ENCODE data around the gene DYNC1H1. TPM values are rescaled to one million over a fixed set of nuclear protein-coding genes. Genes with fewer than 3 reads are reported as not detected.

Gene DYNC1H1
- total RNA-seq, 1 experiment from 2014 or later = 361 TPM

DNA sequence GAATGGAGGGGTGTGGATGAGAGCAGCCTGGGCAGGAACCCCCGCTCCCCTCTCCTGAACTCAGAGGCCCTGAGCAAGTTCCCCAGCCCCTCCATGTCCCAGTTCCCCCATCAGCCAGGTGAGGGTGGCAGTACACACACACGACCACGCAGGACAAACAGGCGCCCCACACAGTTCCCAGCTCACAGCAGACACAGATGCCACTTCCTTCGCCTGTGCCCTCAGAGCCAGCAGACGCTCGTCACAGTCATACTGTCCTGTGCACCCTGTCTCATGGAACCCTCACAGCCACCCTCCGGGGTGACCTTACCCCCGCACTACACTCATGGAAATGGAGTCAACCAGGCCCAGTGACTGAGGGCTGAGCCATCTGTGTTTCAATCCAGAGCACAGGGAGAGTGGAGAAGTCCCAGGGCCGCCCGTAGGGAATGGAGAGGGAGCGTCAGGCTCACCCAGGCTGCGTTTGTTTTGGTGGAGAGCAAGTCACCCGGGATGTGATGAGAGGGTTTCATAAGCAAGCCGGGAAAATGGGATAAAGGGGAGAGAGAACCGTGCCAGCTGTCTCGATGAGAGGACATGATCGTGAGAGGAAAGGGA, 47.5 kb upstream of the DYNC1H1 start:
- TF ChIP-seq, protein P1, sequence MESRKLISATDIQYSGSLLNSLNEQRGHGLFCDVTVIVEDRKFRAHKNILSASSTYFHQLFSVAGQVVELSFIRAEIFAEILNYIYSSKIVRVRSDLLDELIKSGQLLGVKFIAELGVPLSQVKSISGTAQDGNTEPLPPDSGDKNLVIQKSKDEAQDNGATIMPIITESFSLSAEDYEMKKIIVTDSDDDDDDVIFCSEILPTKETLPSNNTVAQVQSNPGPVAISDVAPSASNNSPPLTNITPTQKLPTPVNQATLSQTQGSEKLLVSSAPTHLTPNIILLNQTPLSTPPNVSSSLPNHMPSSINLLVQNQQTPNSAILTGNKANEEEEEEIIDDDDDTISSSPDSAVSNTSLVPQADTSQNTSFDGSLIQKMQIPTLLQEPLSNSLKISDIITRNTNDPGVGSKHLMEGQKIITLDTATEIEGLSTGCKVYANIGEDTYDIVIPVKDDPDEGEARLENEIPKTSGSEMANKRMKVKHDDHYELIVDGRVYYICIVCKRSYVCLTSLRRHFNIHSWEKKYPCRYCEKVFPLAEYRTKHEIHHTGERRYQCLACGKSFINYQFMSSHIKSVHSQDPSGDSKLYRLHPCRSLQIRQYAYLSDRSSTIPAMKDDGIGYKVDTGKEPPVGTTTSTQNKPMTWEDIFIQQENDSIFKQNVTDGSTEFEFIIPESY (IDR thresholded peaks at IDR 0.05; ENCODE audit: extremely low read depth, insufficient replicate concordance, low read length) = no peak
- TF ChIP-seq RAD21 (IDR thresholded peaks at IDR 0.05; ENCODE audit: low read depth) = no peak
- no peak for TF ChIP-seq CEBPB (IDR thresholded peaks at IDR 0.05; ENCODE audit: low read depth)
- no peak for TF ChIP-seq POLR2AphosphoS5 (IDR thresholded peaks at IDR 0.05; ENCODE audit: low read depth, low read length)
- TF ChIP-seq, protein P2, sequence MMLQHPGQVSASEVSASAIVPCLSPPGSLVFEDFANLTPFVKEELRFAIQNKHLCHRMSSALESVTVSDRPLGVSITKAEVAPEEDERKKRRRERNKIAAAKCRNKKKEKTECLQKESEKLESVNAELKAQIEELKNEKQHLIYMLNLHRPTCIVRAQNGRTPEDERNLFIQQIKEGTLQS (IDR thresholded peaks at IDR 0.05) = no peak
- no peak for TF ChIP-seq EGR1 (IDR thresholded peaks at IDR 0.05; ENCODE audit: low read depth)
- TF ChIP-seq ZFX (IDR thresholded peaks at IDR 0.05) = no peak
- no peak for TF ChIP-seq SRF (IDR thresholded peaks at IDR 0.05; ENCODE audit: low read depth)
- no peak for TF ChIP-seq EZH2phosphoT487 (IDR thresholded peaks at IDR 0.05; ENCODE audit: borderline replicate concordance)
- no peak for TF ChIP-seq SP1 (IDR thresholded peaks at IDR 0.05; ENCODE audit: low read depth)
- TF ChIP-seq JUND (IDR thresholded peaks at IDR 0.05) = no peak
- no peaks in the 10 kb centered on the region for H3K79me2 ChIP-seq (ENCODE audit: insufficient read depth, low read length)
- H3K4me2 ChIP-seq (ENCODE audit: low read length) = no peak overlapping the region
- H3K36me3 ChIP-seq (ENCODE audit: control insufficient read depth in 1 of 2, insufficient read depth in 2 of 2, low read length in 2 of 2) = peaks cover 0 to 8% of the 10 kb centered on the region in 2 experiments; a peak in 2 of 4 replicates
- POLR2A ChIA-PET = no interaction called here
- no peaks in the 10 kb centered on the region for H3K27me3 ChIP-seq (ENCODE audit: insufficient read depth, low read length)
- intact Hi-C loops (cut with micrococcal nuclease) = no loop called here
- no peak overlapping the region for H2AFZ ChIP-seq (ENCODE audit: low read depth, low read length, poor library complexity, severe bottlenecking)
- H3K9ac ChIP-seq (ENCODE audit: low read length) = no peak overlapping the region
- CTCF ChIA-PET = no interaction called here
- H3K27ac ChIP-seq (ENCODE audit: low read depth, low read length) = no peak overlapping the region
- no peak overlapping the region for H3K4me3 ChIP-seq (replicated peaks in 1 of 2; ENCODE audit: low read depth in 1 of 2, low read length in 2 of 2)
- no peak for ATAC-seq
- H4K20me1 ChIP-seq (ENCODE audit: insufficient read depth) = no peaks in the 10 kb centered on the region
- H3K4me1 ChIP-seq (ENCODE audit: control insufficient read depth in 1 of 2, insufficient read depth in 2 of 2, low read length in 2 of 2) = no peaks in the 10 kb centered on the region
- H3K9me2 ChIP-seq (ENCODE audit: insufficient read depth) = no peaks in the 10 kb centered on the region
- BruUV-seq (replicated peaks) = no TSS peak
- H3K9me3 ChIP-seq (ENCODE audit: control insufficient read depth in 1 of 2, insufficient read depth in 1 of 2, low read depth in 1 of 2, low read length in 2 of 2) = no peaks in the 10 kb centered on the region
- RAD21 ChIA-PET (ENCODE audit: low non-redundant PET in 1 of 2, low total read pairs in 2 of 2, uncharacterized antibody in 2 of 2, unreplicated experiment in 2 of 2) = no interaction called here
- no peak for DNase-seq (ENCODE audit: low read depth, low spot score)

Measured in HCT116 (cell line).